A549 (cell line): ENCODE data around the gene CFAP65. TPM values are rescaled to one million over a fixed set of nuclear protein-coding genes. Genes with fewer than 3 reads are reported as not detected.

Experiments used
- ATAC-seq, 2 experiments: fragments of 200-7000 bp in 1 of 2; fragments of >200 bp in 1 of 2; cut with Nextera tagmentation in 1 of 2; cut with Tn5 transposase in 1 of 2; 3 replicates each; pipeline versions ENCODE4 v1.8.0 to v1.9.1; 2018 to 2020; ENCODE audit warnings: mild to moderate bottlenecking in 1 of 2, moderate library complexity in 1 of 2
- CTCF ChIA-PET: fragments of 300-600 bp; sonication (Branson Sonifier 250); formaldehyde crosslinking; extraction: SDS; loops from one replicate; lab custom pipeline; 2021; ENCODE audit warnings: antibody characterized with exemption, inconsistent platforms; lab: Yijun Ruan, JAX
- POLR2A ChIA-PET: fragments of 350-600 bp; formaldehyde crosslinking; extraction: SDS; loops from one replicate; lab custom pipeline; 2021; ENCODE audit warnings: antibody characterized with exemption, inconsistent platforms; lab: Yijun Ruan, JAX
- DNase-seq, 2 experiments: peaks; one replicate each; pipeline versions ENCODE4 v3.0.0 to v3.0.0-alpha.2; 2011 to 2016; ENCODE audit warnings: low read depth in 1 of 2, low spot score in 1 of 2
- FAIRE-seq: peaks from 2 replicates; lab custom pipeline; 2011; peaks lifted over from hg19 to GRCh38; lab: Jason Lieb, UNC
- H3K27ac ChIP-seq, 2 experiments: fragments of >200 bp; sonication (Bioruptor Twin); formaldehyde crosslinking; 3 replicates each; pipeline ENCODE4 v1.5.1; 2016 to 2017
- H3K4me1 ChIP-seq: fragments of >200 bp; sonication (Bioruptor Twin); formaldehyde crosslinking; 3 replicates; pipeline ENCODE4 v1.6.1; 2016
- H3K4me2 ChIP-seq: fragments of >200 bp; sonication (Bioruptor Twin); formaldehyde crosslinking; 3 replicates; pipeline ENCODE4 v1.6.1; 2016
- H3K4me3 ChIP-seq: fragments of >200 bp; sonication (Bioruptor Twin); formaldehyde crosslinking; 3 replicates; pipeline ENCODE4 v1.5.1; 2016
- H3K9me3 ChIP-seq: fragments of >200 bp; sonication (Bioruptor Twin); formaldehyde crosslinking; 3 replicates; pipeline ENCODE4 v1.6.1; 2016
- CBX2 ChIP-seq: fragments of 200-600 bp; sonication (generic); IDR thresholded peaks from 2 replicates; pipeline ENCODE4 v1.6.1; 2016; ENCODE audit warnings: low read depth, mild to moderate bottlenecking, borderline replicate concordance
- CHD4 ChIP-seq: fragments of 200-600 bp; sonication (generic); IDR thresholded peaks from 2 replicates; pipeline ENCODE4 v1.6.1; 2016; ENCODE audit warnings: antibody characterized with exemption, mild to moderate bottlenecking, borderline replicate concordance
- EHF ChIP-seq: fragments of 250-450 bp; sonication (Bioruptor Pico); IDR thresholded peaks from 2 replicates; pipeline ENCODE4 v1.5.0; 2020; ENCODE audit warnings: mild to moderate bottlenecking
- EP300 ChIP-seq, 2 experiments: fragments of >200 bp; sonication (Bioruptor Twin); formaldehyde crosslinking; IDR thresholded peaks; 2 replicates in 1 of 2; 3 replicates in 1 of 2; pipeline ENCODE4 v1.6.1; 2016 to 2017
- ESRRA ChIP-seq: fragments of 150-350 bp; IDR thresholded peaks from 2 replicates; pipeline ENCODE4 v1.6.1; 2014; ENCODE audit warnings: mild to moderate bottlenecking, low read length, borderline replicate concordance
- FOXS1 ChIP-seq: fragments of 250-450 bp; sonication (Bioruptor Pico); IDR thresholded peaks from 2 replicates; pipeline ENCODE4 v1.5.0; 2020; ENCODE audit warnings: mild to moderate bottlenecking, moderate library complexity
- GATA3 ChIP-seq: IDR thresholded peaks from 2 replicates; pipeline ENCODE4 v1.6.1; 2012; ENCODE audit warnings: borderline replicate concordance
- HEYL ChIP-seq: fragments of 250-450 bp; sonication (Bioruptor Pico); IDR thresholded peaks from 2 replicates; pipeline ENCODE4 v1.8.0; 2021; ENCODE audit warnings: mild to moderate bottlenecking, moderate library complexity
- HOXA7 ChIP-seq: fragments of 250-450 bp; sonication (Bioruptor Pico); IDR thresholded peaks from 2 replicates; pipeline ENCODE4 v1.5.0; 2020; ENCODE audit warnings: mild to moderate bottlenecking, moderate library complexity
- HOXB13 ChIP-seq: fragments of 250-450 bp; sonication (Bioruptor Pico); IDR thresholded peaks from 2 replicates; pipeline ENCODE4 v1.5.0; 2020; ENCODE audit warnings: low read depth, mild to moderate bottlenecking, moderate library complexity
- JUN ChIP-seq, 2 experiments: fragments of >200 bp; sonication (Bioruptor Twin); formaldehyde crosslinking; IDR thresholded peaks; 2 replicates in 1 of 2; 3 replicates in 1 of 2; pipeline ENCODE4 v1.6.1; 2016 to 2017
- JUNB ChIP-seq: fragments of >200 bp; sonication (Bioruptor Twin); formaldehyde crosslinking; IDR thresholded peaks from 2 replicates; pipeline ENCODE4 v1.6.1; 2016
- MAFK ChIP-seq: fragments of 450-650 bp; IDR thresholded peaks from 2 replicates; pipeline ENCODE4 v1.6.1; 2014; ENCODE audit not compliant: partially characterized antibody
- MAZ ChIP-seq: fragments of 150-350 bp; IDR thresholded peaks from 2 replicates; pipeline ENCODE4 v1.6.1; 2014; ENCODE audit warnings: antibody characterized with exemption, low read depth, low read length, borderline replicate concordance
- NFE2L2 ChIP-seq: fragments of 150-350 bp; conservative IDR thresholded peaks from 2 replicates; pipeline ENCODE4 v1.6.1; 2014; ENCODE audit warnings: low read length
- RNF2 ChIP-seq: fragments of 200-600 bp; sonication (generic); IDR thresholded peaks from 2 replicates; pipeline ENCODE4 v1.6.1; 2016; ENCODE audit warnings: low read depth, mild to moderate bottlenecking, antibody characterized with exemption, moderate library complexity, borderline replicate concordance
- SREBF2 ChIP-seq: fragments of 450-650 bp; IDR thresholded peaks from 2 replicates; pipeline ENCODE4 v1.6.1; 2014; ENCODE audit warnings: mild to moderate bottlenecking, moderate library complexity
- TFCP2L1 ChIP-seq: fragments of 250-450 bp; sonication (Bioruptor Pico); IDR thresholded peaks from 2 replicates; pipeline ENCODE4 v1.5.0; 2021; ENCODE audit warnings: mild to moderate bottlenecking
- TP53 ChIP-seq: fragments of 250-450 bp; sonication (Bioruptor Pico); IDR thresholded peaks from 2 replicates; pipeline ENCODE4 v1.5.0; 2021; ENCODE audit warnings: mild to moderate bottlenecking, moderate library complexity
- ZC3H11A ChIP-seq: fragments of 450-650 bp; IDR thresholded peaks from 2 replicates; pipeline ENCODE4 v1.6.1; 2014; ENCODE audit warnings: antibody characterized with exemption, mild to moderate bottlenecking
- WGBS: methylation state at CpG from one replicate; pipeline ENCODE4 v1.1.6; 2017; ENCODE audit errors: missing lambda C conversion rate; 5-methylcytosine and 5-hydroxymethylcytosine counted together
- polyA plus RNA-seq, 4 experiments: library from polyadenylated mRNA; depleted of rRNA in 3 of 4; stranded (reverse); fragments of >200 nt; fragmentation: RNase III in 1 of 4; extraction: RNeasy Plus Mini Kit Qiagen cat#74134 plus additional on column Dnase treatment in 1 of 4; gene quantifications; 2 replicates in 3 of 4; 3 replicates in 1 of 4; pipeline ENCODE4 v1.2.3, GENCODE V29; 2011 to 2017
- TF ChIP-seq, protein P1 (sequence below): fragments of >200 bp; sonication (Bioruptor Twin); formaldehyde crosslinking; IDR thresholded peaks from 3 replicates; pipeline ENCODE4 v1.5.1; 2016
- TF ChIP-seq, protein P2 (sequence below): IDR thresholded peaks from 2 replicates; pipeline ENCODE4 v1.6.1; 2012
- TF ChIP-seq, protein P3 (sequence below): fragments of 450-650 bp; IDR thresholded peaks from 2 replicates; pipeline ENCODE4 v1.6.1; 2014; ENCODE audit warnings: antibody characterized with exemption
- TF ChIP-seq, protein P4 (sequence below): fragments of 250-450 bp; sonication (Bioruptor Pico); IDR thresholded peaks from 2 replicates; pipeline ENCODE4 v1.5.0; 2020; ENCODE audit warnings: low read depth, mild to moderate bottlenecking, moderate library complexity
- TF ChIP-seq, protein P5 (sequence below): fragments of 200-600 bp; sonication (generic); IDR thresholded peaks from 2 replicates; pipeline ENCODE4 v1.6.1; 2016; ENCODE audit warnings: antibody characterized with exemption, mild to moderate bottlenecking, moderate library complexity
- TF ChIP-seq, protein P6 (sequence below): IDR thresholded peaks from 2 replicates; pipeline ENCODE4 v1.6.1; 2012

The CFAP65 gene
- polyA plus RNA-seq, 2 of the 4 experiments (the other 2 are of a cell fraction), result 0.12 to 0.14 TPM

DNA sequence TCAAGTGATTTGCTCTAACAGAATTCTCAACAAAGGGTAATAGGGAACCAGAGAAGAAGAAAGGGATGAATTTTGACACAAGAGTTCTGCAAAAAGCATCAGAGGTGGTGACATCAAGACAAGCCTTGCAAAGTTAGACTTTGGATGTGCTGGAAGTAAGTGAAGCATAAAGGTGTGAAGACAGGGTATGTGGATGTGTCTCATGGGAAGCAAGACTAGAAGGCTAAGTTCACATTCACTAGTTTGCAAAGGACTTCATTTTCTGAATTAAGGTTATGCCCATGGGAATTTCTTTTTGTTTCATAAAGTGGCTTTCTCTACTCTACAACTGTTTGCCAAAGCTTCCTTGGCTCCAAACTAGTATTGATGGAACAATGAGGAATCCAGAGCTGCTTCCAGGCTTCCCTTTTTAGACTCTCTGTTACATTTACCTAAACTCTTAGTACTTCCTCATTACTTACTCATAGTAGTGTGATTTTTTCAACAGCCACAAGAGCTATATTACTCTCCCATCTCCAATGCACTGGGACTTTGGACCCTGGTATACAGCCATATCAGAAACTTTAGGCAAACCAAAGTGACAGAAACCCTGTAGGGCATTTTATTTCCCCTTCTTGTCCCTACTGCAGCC lies 40.5 kb upstream of the CFAP65 start:
- ChIA-PET POLR2A (no interaction called here), CTCF (interaction anchor here (0.8 to 3.8 kb wide), 11 partner anchors 8 to 270 kb away, joined by 3 to 16 read pairs (median 6); no protein-coding TSS in a partner anchor)
- H3K9me3 ChIP-seq, result no peaks in the 10 kb centered on the region
- no peak overlapping the region for H3K27ac ChIP-seq
- no peak for FAIRE-seq
- no peaks in the 10 kb centered on the region for H3K4me1 ChIP-seq
- no peak overlapping the region for H3K4me2 ChIP-seq
- DNase-seq, result no peak
- ATAC-seq, result peak in 1 of 2 experiments; percentile 33; a peak in 1 of 6 replicates
- no peak for TF ChIP-seq TFCP2L1 (CRISPR knock-in tag)
- no peak for TF ChIP-seq RNF2
- TF ChIP-seq EP300 (IDR thresholded peaks at IDR 0.05), result no peak
- TF ChIP-seq, protein P1, sequence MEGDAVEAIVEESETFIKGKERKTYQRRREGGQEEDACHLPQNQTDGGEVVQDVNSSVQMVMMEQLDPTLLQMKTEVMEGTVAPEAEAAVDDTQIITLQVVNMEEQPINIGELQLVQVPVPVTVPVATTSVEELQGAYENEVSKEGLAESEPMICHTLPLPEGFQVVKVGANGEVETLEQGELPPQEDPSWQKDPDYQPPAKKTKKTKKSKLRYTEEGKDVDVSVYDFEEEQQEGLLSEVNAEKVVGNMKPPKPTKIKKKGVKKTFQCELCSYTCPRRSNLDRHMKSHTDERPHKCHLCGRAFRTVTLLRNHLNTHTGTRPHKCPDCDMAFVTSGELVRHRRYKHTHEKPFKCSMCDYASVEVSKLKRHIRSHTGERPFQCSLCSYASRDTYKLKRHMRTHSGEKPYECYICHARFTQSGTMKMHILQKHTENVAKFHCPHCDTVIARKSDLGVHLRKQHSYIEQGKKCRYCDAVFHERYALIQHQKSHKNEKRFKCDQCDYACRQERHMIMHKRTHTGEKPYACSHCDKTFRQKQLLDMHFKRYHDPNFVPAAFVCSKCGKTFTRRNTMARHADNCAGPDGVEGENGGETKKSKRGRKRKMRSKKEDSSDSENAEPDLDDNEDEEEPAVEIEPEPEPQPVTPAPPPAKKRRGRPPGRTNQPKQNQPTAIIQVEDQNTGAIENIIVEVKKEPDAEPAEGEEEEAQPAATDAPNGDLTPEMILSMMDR, result no peak
- no peak for TF ChIP-seq TP53
- TF ChIP-seq, protein P2, sequence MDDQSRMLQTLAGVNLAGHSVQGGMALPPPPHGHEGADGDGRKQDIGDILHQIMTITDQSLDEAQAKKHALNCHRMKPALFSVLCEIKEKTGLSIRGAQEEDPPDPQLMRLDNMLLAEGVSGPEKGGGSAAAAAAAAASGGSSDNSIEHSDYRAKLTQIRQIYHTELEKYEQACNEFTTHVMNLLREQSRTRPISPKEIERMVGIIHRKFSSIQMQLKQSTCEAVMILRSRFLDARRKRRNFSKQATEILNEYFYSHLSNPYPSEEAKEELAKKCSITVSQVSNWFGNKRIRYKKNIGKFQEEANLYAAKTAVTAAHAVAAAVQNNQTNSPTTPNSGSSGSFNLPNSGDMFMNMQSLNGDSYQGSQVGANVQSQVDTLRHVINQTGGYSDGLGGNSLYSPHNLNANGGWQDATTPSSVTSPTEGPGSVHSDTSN, result no peak
- TF ChIP-seq, protein P3, sequence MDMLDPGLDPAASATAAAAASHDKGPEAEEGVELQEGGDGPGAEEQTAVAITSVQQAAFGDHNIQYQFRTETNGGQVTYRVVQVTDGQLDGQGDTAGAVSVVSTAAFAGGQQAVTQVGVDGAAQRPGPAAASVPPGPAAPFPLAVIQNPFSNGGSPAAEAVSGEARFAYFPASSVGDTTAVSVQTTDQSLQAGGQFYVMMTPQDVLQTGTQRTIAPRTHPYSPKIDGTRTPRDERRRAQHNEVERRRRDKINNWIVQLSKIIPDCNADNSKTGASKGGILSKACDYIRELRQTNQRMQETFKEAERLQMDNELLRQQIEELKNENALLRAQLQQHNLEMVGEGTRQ, result no peak
- no peak overlapping the region for H3K4me3 ChIP-seq

DNA sequence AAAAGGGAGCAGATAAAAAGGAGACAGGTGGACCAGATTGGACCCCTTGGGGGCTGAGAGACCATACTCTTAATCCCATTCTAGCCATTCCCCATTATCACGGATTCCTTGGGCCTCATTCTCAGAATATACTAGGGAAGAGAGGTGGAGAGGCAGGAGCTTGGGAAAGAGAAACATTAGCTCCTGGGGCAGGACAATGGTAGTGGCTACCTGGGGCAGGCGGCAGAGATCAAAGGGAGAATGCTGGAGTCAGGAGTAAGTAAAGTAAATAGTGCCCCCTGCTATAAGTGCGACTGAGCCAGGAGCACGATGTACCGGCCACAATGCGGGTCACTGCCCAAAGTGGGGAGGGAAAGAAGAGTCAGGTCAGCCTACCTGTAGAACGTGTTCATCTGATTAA lies 39.8 kb upstream of the CFAP65 start:
- no peak overlapping the region for H3K4me2 ChIP-seq
- no peak overlapping the region for H3K27ac ChIP-seq
- CTCF ChIA-PET, result interaction anchor here (0.8 to 11.1 kb wide), 10 partner anchors 10 to 233 kb away, joined by 3 to 123 read pairs (median 4); partner anchors contain the start of gene IHH
- H3K9me3 ChIP-seq, result no peaks in the 10 kb centered on the region
- POLR2A ChIA-PET, result no interaction called here
- TF ChIP-seq CBX2 (no peak), HEYL (CRISPR knock-in tag) (no peak), FOXS1 (CRISPR knock-in tag) (no peak), CHD4 (no peak), GATA3 (no peak), NFE2L2 (no peak), HOXA7 (CRISPR knock-in tag) (no peak), SREBF2 (no peak), JUNB (no peak), ZC3H11A (no peak), EHF (CRISPR knock-in tag) (no peak)
- TF ChIP-seq, protein P4, sequence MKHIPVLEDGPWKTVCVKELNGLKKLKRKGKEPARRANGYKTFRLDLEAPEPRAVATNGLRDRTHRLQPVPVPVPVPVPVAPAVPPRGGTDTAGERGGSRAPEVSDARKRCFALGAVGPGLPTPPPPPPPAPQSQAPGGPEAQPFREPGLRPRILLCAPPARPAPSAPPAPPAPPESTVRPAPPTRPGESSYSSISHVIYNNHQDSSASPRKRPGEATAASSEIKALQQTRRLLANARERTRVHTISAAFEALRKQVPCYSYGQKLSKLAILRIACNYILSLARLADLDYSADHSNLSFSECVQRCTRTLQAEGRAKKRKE (CRISPR knock-in tag), result no peak
- no peak overlapping the region for H3K4me3 ChIP-seq
- ATAC-seq (no peak), FAIRE-seq (no peak), DNase-seq (no peak)
- H3K4me1 ChIP-seq, result no peaks in the 10 kb centered on the region
- WGBS, result 91% methylated on average over 7 of the region's 7 CpGs

DNA sequence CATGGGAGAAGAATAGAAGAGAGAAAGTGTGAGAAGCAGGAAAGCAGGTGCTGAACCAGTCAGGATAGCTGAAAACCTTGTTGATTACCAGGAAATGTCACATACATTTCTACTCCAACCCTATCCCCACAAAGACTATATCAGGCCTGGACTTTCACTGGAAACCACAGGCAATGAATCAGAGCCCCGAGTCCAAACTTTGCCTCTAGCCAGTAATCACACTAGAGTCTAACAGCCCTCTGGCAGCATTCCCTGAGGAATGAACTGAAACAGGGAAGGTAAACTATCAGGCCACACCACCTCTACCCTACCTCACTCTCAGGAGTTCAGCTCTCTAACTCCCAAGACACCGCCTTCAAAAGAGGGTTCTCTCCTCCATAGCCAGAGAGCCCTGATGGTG lies 38.1 kb upstream of the CFAP65 start:
- no peaks in the 10 kb centered on the region for H3K4me1 ChIP-seq
- ATAC-seq (no peak), FAIRE-seq (no peak), DNase-seq (no peak)
- H3K27ac ChIP-seq, result no peak overlapping the region
- 78% methylated on average over 2 of the region's 2 CpGs for WGBS
- ChIA-PET CTCF (interaction anchor here (2.5 to 11.1 kb wide), 4 partner anchors 8 to 37 kb away, joined by 10 to 123 read pairs (median 14); no protein-coding TSS in a partner anchor), POLR2A (no interaction called here)
- H3K4me2 ChIP-seq, result no peak overlapping the region
- H3K9me3 ChIP-seq, result no peaks in the 10 kb centered on the region
- H3K4me3 ChIP-seq, result no peak overlapping the region
- no peak for TF ChIP-seq ESRRA
- TF ChIP-seq, protein P5, sequence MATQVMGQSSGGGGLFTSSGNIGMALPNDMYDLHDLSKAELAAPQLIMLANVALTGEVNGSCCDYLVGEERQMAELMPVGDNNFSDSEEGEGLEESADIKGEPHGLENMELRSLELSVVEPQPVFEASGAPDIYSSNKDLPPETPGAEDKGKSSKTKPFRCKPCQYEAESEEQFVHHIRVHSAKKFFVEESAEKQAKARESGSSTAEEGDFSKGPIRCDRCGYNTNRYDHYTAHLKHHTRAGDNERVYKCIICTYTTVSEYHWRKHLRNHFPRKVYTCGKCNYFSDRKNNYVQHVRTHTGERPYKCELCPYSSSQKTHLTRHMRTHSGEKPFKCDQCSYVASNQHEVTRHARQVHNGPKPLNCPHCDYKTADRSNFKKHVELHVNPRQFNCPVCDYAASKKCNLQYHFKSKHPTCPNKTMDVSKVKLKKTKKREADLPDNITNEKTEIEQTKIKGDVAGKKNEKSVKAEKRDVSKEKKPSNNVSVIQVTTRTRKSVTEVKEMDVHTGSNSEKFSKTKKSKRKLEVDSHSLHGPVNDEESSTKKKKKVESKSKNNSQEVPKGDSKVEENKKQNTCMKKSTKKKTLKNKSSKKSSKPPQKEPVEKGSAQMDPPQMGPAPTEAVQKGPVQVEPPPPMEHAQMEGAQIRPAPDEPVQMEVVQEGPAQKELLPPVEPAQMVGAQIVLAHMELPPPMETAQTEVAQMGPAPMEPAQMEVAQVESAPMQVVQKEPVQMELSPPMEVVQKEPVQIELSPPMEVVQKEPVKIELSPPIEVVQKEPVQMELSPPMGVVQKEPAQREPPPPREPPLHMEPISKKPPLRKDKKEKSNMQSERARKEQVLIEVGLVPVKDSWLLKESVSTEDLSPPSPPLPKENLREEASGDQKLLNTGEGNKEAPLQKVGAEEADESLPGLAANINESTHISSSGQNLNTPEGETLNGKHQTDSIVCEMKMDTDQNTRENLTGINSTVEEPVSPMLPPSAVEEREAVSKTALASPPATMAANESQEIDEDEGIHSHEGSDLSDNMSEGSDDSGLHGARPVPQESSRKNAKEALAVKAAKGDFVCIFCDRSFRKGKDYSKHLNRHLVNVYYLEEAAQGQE, result no peak
- TF ChIP-seq TP53, result no peak
- no peak for TF ChIP-seq HOXB13 (CRISPR knock-in tag)
- TF ChIP-seq, protein P6, sequence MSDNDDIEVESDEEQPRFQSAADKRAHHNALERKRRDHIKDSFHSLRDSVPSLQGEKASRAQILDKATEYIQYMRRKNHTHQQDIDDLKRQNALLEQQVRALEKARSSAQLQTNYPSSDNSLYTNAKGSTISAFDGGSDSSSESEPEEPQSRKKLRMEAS, result no peak
- TF ChIP-seq, protein P3, result no peak
- TF ChIP-seq MAZ, result no peak
- TF ChIP-seq JUN (IDR thresholded peaks at IDR 0.05), result no peak
- no peak for TF ChIP-seq MAFK
